Esophagus muscularis mucosa (tissue), 4 donors: Measurements from ENCODE around the gene TAGLN2.

ENCODE experiments used
- EP300 ChIP-seq: sonication (generic); formaldehyde crosslinking; IDR thresholded peaks from one replicate; pipeline ENCODE4 v1.6.1; 2017; ENCODE audit warnings: antibody characterized with exemption
- POLR2A ChIP-seq: fragments of 450-650 bp; IDR thresholded peaks from one replicate; pipeline ENCODE4 v1.6.1; 2017; ENCODE audit warnings: antibody characterized with exemption, moderate library complexity, mild to moderate bottlenecking, low read depth
- POLR2AphosphoS5 ChIP-seq, 2 donors: sonication (generic); formaldehyde crosslinking; IDR thresholded peaks; one replicate each; pipeline ENCODE4 v1.6.1; 2017; ENCODE audit warnings: antibody characterized with exemption in 2 of 2
- TF ChIP-seq, protein P1 (sequence below), 3 experiments: fragments of 200-600 bp in 2 of 3; fragments of 450-650 bp in 1 of 3; sonication (generic) in 2 of 3; IDR thresholded peaks; one replicate each; pipeline ENCODE4 v1.5.1; 2017 to 2019; ENCODE audit warnings: antibody characterized with exemption in 3 of 3, mild to moderate bottlenecking in 2 of 3, moderate library complexity in 1 of 3

- TF ChIP-seq, protein P1, sequence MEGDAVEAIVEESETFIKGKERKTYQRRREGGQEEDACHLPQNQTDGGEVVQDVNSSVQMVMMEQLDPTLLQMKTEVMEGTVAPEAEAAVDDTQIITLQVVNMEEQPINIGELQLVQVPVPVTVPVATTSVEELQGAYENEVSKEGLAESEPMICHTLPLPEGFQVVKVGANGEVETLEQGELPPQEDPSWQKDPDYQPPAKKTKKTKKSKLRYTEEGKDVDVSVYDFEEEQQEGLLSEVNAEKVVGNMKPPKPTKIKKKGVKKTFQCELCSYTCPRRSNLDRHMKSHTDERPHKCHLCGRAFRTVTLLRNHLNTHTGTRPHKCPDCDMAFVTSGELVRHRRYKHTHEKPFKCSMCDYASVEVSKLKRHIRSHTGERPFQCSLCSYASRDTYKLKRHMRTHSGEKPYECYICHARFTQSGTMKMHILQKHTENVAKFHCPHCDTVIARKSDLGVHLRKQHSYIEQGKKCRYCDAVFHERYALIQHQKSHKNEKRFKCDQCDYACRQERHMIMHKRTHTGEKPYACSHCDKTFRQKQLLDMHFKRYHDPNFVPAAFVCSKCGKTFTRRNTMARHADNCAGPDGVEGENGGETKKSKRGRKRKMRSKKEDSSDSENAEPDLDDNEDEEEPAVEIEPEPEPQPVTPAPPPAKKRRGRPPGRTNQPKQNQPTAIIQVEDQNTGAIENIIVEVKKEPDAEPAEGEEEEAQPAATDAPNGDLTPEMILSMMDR (IDR thresholded peaks at IDR 0.05): no peak
- TF ChIP-seq POLR2AphosphoS5 (IDR thresholded peaks at IDR 0.05): no peak
- no peak for TF ChIP-seq EP300
- no peak for TF ChIP-seq POLR2A
These were observed 18.0 kb upstream of the TAGLN2 start for GRCh38 chr1:159943278-159943640.
